HTR-8/SVneo (cell line): ENCODE measurements around the gene THBS3.
A peak's percentile ranks its signal among the peaks of the same experiment; 100 is the strongest.
"Not testable (repeated sequence)": the region's sequence is repeated elsewhere in the genome, so short reads cannot be mapped to it uniquely, and the experiment has no call there.

ENCODE experiments used
- DNase-seq: peaks from one replicate; pipeline ENCODE4 v3.0.0; 2011; ENCODE audit warnings: low spot score, mixed read lengths; ENCODE audit not compliant: insufficient read length
- FAIRE-seq: peaks from 2 replicates; lab custom pipeline; 2011; peaks lifted over from hg19 to GRCh38; lab: Jason Lieb, UNC

Gene THBS3

DNA sequence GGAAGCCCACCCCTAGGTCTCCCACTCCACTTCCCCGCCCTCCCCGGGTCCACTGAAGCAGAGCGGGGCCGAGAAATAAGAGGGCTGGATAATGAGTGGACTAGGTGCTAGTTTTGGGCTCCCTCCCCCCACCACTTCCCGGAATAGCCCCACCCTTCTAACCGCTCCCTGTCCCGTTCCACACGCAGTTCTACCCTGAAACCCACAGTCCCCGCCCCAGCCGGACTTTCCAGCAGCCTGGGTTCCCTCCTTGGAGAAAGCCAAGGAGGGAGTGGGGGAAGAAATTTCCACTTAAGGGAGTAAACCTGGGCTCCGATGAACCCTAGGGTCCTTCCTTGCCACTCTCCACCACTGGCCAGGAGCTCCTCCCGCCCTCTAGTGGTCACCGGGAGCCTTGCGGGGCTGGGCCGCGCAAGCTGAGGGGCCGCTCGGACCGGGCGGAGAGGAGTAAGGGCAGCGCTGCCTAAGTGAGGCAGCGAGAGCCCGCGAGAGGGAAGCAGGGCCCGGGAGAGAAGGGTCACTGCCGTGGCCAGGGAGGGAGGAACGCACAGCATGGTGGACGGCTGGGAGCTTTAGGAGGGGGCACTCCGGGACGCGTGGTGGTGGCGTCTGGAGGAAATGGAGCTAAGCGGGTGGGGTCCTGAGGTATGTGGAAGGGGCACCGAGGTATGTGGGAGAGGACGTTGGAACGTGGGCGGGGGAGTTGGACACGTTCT, 14.3 kb downstream of the THBS3 start:
- DNase-seq (peak; percentile 83), FAIRE-seq (peak; percentile 16)

DNA sequence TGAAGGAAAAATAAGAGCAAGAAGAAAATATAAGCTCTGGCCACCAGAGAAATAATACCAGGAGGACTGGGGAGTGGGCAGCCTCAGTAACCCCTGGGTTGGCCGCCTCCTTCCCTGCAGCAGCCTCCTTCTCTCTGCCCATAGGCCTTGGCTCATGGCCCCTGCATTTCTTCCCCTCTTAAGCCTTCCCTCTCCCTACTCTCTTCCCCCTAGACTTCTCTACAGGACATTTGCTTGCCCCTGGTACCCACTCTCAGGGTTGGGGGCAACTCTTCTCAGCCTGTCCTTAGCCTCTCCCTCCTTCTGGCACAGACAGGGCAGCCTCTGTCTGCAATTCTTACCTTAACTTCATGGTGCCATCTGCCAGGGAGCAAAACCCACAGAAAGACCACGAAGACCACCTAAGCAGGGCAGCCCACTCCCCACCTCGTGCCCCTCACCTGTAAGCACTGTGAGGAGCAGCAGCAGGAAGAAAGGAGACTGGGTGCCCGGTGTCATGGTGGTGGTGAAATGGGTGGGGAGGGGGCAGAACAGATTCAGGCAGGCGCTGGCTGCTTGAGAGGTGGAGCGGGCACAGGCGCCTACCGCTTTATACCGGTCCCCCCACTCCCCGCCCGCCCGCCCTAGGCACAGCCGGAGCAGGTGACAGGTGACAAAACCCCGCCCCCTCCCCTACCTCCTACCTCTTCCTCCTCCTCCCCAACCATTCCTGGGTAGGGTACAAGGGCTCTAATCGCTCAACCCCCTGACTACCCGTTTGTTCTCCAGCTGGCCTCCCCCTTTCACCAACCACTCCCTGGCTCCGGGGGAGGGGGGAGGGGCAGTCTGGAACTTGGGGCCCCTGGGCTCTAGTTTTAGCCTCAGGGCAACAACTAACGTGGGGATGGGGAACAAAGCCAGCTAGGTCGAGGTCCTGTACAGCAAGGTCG, 15.1 kb downstream of the THBS3 start:
- no peak for FAIRE-seq

DNA sequence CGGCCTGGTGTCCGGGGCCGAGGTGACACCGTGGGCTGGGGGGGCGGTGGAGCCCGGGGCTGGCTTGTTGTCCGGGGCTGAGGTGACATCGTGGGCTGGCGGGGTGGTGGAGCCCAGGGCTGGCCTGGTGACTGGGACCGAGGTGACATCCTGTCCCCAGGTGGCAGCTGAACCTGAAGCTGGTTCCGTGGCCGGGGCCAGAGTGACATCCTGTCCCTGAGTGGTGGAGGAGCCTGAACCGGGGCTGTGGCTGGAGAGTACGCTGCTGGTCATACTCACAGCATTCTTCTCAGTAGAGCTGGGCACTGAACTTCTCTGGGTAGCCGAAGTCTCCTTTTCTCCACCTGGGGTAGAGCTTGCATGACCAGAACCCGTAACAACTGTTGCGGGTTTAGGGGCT, 15.8 kb downstream of the THBS3 start:
- no peak for DNase-seq
- no peak for FAIRE-seq

More for the DNA sequence above, 15.1 kb downstream of the THBS3 start:
- DNase-seq = no peak

- FAIRE-seq, DNase-seq: not testable (repeated sequence)
Observed at GRCh38 chr1:155189926-155190325, 17.8 kb downstream of the THBS3 start.

GRCh38 chr1:155188268-155188667, 19.4 kb downstream of the THBS3 start:
- DNase-seq = no peak
- no peak for FAIRE-seq

DNA sequence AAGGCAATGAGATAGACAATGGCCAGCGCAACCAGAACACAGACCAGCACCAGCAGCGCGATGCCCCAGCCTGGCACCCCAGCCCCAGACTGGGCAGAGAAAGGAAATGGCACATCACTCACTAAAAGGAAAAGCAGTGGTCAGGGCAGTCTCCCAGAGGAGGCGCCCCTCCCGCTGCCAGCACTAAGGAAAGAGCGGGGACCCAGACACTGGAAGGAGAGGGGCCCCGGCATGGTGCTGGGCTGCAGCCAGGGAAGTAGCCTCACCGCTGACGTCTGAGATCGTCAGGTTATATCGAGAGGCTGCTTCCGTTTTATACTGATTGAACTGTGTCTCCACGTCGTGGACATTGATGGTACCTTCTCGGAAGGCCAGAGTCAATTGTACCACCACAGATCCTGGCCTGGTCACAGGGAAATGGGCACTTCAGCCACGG, 20.2 kb downstream of the THBS3 start:
- FAIRE-seq = no peak
- no peak for DNase-seq

GRCh38 chr1:155186794-155187455, 20.8 kb downstream of the THBS3 start:
- FAIRE-seq = no peak
- no peak for DNase-seq

DNA sequence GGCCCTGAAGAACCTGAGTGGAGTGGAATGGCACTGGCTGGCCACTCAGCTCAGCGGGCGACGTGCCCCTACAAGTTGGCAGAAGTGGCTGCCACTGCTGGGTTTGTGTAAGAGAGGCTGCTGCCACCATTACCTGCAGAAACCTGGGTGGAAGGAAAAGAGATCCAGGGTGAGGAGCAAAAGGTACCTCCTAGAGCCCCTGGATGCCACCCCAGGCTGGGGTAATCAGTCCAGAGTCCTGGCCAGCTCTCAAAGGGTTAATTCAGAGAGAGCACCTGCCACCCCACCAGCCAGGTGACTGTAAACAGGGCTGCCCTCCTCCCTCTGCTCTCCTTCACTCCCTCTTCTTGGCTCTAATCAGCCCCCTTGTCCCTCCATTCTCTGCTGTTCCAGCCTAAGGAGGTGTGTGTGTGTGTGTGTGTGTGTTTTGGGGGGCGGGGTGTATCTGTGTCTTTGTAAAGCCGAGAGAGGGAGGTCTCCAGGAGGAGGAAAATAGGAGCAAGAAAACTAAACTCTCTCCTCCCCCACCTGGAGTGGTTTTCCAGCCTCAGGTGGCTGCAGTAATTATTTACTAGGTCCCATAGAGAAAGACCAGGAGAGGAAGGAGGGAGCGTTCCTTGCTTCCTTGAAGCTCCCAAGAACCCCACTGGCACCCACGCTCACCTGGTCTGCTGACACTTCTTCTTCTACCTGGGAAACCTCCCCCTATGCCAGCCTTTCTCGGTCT, 21.5 kb downstream of the THBS3 start:
- FAIRE-seq = no peak

GRCh38 chr1:155185783-155186066, 22.0 kb downstream of the THBS3 start:
- FAIRE-seq = no peak

More for the DNA sequence above, 21.5 kb downstream of the THBS3 start:
- no peak for DNase-seq

GRCh38 chr1:155184835-155185782, 22.6 kb downstream of the THBS3 start:
- no peak for FAIRE-seq

More at GRCh38 chr1:155185783-155186066, 22.0 kb downstream of the THBS3 start:
- no peak for DNase-seq

DNA sequence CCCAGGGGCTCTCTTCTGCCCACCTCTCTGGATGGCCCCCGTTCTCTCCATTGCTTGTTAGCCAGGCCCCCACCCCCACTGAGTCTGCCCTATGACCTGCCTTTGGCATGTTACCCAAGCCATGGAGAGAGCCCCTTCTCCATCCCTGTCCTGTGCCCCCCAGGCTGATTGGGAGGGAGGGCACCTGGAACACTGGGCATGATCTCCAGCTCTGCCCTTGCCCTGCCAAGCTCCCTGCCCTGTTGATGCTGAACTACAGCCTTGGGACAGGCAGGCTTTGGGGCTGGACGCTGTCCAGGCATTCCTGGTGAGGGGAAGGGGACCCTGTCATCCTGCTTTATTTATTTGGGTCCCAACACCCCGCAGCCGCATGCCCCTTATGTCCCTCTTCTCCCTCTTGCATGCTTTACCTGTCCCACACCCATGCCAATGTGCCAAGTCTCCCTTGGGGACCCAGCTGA, 23.3 kb downstream of the THBS3 start:
- FAIRE-seq (no peak), DNase-seq (no peak)

More at GRCh38 chr1:155184835-155185782, 22.6 kb downstream of the THBS3 start:
- no peak for DNase-seq

- no peak for FAIRE-seq
Observed at GRCh38 chr1:155183775-155184221, 23.9 kb downstream of the THBS3 start.

GRCh38 chr1:155182052-155182550, 25.6 kb downstream of the THBS3 start:
- DNase-seq (no peak), FAIRE-seq (no peak)

More at GRCh38 chr1:155183775-155184221, 23.9 kb downstream of the THBS3 start:
- DNase-seq = no peak

DNA sequence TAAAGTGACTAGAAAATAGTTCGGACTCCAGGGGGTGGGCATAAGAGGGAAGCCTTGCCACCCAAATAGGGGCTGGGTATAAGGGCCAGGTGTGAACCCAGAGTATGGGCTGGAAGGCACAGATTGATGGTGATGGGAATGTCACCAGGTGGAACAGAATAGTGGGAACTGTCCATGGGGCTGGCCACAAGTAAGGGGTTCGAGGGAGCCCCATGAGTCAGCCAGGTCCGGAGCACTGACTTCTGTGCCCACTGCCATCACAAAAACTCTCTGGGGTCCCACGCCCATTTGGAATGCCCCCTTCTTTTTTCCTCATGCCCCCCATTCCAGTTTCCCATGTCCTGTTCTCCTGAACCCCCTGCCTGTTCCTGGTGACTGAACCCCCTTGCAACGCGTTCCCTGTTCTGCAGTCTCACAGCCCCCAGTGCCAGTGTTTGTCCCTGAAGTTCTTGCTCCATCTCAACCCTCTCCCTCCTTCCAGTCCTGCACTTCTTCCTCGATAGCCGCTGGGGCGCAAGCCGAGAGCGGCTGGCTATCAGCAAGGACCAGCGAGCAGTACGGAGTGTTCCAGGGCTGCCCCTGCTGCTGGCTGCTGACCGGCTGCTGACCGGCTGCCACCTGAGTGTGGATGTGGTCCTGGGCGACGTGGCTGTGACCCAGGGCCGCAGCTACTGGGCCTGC, 26.2 kb downstream of the THBS3 start:
- DNase-seq (no peak), FAIRE-seq (no peak)

GRCh38 chr1:155179112-155180031, 28.3 kb downstream of the THBS3 start:
- DNase-seq (no peak), FAIRE-seq (no peak)

DNA sequence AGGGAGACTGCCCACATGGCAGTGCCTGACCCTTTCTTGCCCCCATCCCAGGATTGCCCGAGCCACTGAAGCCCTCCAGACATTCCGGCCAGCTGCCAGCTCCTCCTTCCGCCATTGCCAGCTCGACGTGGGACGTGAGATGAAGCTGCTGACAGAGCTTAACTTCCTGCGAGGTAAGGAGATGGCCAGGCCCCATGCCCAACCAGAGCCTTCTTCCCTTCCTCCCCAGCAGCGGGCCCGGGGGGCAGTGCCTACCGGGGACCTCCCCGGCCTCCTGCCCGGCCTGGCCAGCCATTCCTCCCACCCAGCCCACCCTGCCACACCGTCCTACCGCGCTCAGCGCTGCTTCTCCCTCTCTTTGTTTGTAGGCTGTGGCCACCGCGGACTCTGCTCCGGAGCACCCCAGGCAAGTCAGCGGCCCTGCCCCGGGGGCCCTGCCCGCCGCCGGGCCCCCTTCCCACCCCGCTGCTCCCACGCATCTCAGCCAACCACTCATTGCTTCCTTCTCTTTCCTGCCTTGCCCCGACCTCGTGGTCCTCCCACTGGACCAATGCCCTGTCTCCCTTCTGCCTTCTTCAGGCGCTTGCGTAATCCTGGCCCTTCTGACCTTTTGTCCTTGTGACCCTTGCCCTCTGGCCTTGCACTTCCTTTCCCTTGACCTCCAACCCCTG, 29.1 kb downstream of the THBS3 start:
- no peak for FAIRE-seq
- no peak for DNase-seq

- FAIRE-seq (no peak), DNase-seq (no peak)
Observed at GRCh38 chr1:155177918-155178281, 29.8 kb downstream of the THBS3 start.
